H1 (cell line): ENCODE data around the gene BRI3BP. TPM values are rescaled to one million over a fixed set of nuclear protein-coding genes. Genes with fewer than 3 reads are reported as not detected.

Experiments used
- CTCF ChIA-PET: fragments of 300-600 bp; sonication (Branson Sonifier 250); formaldehyde crosslinking; loops from one replicate; lab custom pipeline; 2021; ENCODE audit not compliant: partially characterized antibody; lab: Charles Lee
- POLR2A ChIA-PET: fragments of 300-600 bp; sonication (Branson Sonifier 250); formaldehyde crosslinking; loops from one replicate; lab custom pipeline; 2021; ENCODE audit warnings: inconsistent platforms; ENCODE audit not compliant: partially characterized antibody; lab: Charles Lee
- DNase-seq, 2 experiments: peaks; one replicate each; pipeline versions ENCODE4 v3.0.0 to v3.0.0-alpha.2; 2010 to 2022; ENCODE audit warnings: low spot score in 2 of 2, low read depth in 1 of 2, mixed read lengths in 1 of 2
- FAIRE-seq: peaks from 2 replicates; lab custom pipeline; 2011; peaks lifted over from hg19 to GRCh38; lab: Jason Lieb, UNC
- H2AFZ ChIP-seq: 2 replicates; pipeline ENCODE4 v1.8.1; 2012; ENCODE audit warnings: low read length, inconsistent platforms
- H2AK5ac ChIP-seq: 2 replicates; pipeline ENCODE4 v1.6.1; 2013; ENCODE audit warnings: low read depth, low read length
- H2BK120ac ChIP-seq: replicated peaks from 2 replicates; pipeline ENCODE3; 2013; ENCODE audit warnings: low read depth, low read length, inconsistent platforms
- H2BK12ac ChIP-seq: 2 replicates; pipeline ENCODE4 v1.6.1; 2013; ENCODE audit warnings: low read depth, low read length
- H2BK15ac ChIP-seq: 2 replicates; pipeline ENCODE4 v1.6.1; 2013; ENCODE audit warnings: low read length
- H2BK20ac ChIP-seq: 2 replicates; pipeline ENCODE4 v1.6.1; 2013; ENCODE audit warnings: low read length
- H2BK5ac ChIP-seq: 2 replicates; pipeline ENCODE4 v1.6.1; 2013; ENCODE audit warnings: low read depth, low read length
- H3K14ac ChIP-seq: 2 replicates; pipeline ENCODE4 v1.6.1; 2013; ENCODE audit warnings: inconsistent platforms; ENCODE audit not compliant: insufficient read length
- H3K18ac ChIP-seq: 2 replicates; pipeline ENCODE4 v1.6.1; 2013; ENCODE audit warnings: low read length; ENCODE audit errors: extremely low read depth
- H3K23ac ChIP-seq: 2 replicates; pipeline ENCODE4 v1.6.1; 2013; ENCODE audit warnings: inconsistent platforms; ENCODE audit not compliant: insufficient read length
- H3K23me2 ChIP-seq: 2 replicates; pipeline ENCODE4 v1.6.1; 2013; ENCODE audit warnings: low read depth, low read length
- H3K27ac ChIP-seq: 2 replicates; pipeline ENCODE4 v1.6.1; 2011; ENCODE audit warnings: low read depth, low read length, inconsistent platforms
- H3K27me3 ChIP-seq, 4 experiments: replicated peaks in 1 of 4; 1 replicate in 1 of 4; 2 replicates in 3 of 4; pipeline versions ENCODE4 v1.6.1 to v1.8.1; 2011 to 2013; ENCODE audit warnings: low read length in 3 of 4, mild to moderate bottlenecking in 3 of 4, inconsistent platforms in 2 of 4, mixed read lengths in 2 of 4, moderate library complexity in 1 of 4; ENCODE audit not compliant: control insufficient read depth in 3 of 4, insufficient read depth in 3 of 4; ENCODE audit errors: extremely low read depth in 1 of 4
- H3K36me3 ChIP-seq, 4 experiments: 2 replicates each; pipeline versions ENCODE4 v1.6.1 to v1.8.1; 2011 to 2013; ENCODE audit warnings: mild to moderate bottlenecking in 4 of 4, low read length in 3 of 4, moderate library complexity in 2 of 4, control low read depth in 1 of 4, inconsistent platforms in 1 of 4; ENCODE audit not compliant: insufficient read depth in 4 of 4, control insufficient read depth in 2 of 4
- H3K4ac ChIP-seq: replicated peaks from 2 replicates; pipeline ENCODE3; 2013; ENCODE audit warnings: low read length, low read depth, mixed read lengths, inconsistent platforms; ENCODE audit not compliant: insufficient read length
- H3K4me1 ChIP-seq, 4 experiments: replicated peaks in 1 of 4; 1 replicate in 1 of 4; 2 replicates in 3 of 4; pipeline versions ENCODE4 v1.6.1 to v1.8.1; 2011 to 2013; ENCODE audit warnings: low read length in 3 of 4, inconsistent platforms in 2 of 4, mixed read lengths in 1 of 4; ENCODE audit not compliant: insufficient read depth in 4 of 4, control insufficient read depth in 3 of 4
- H3K4me2 ChIP-seq, 2 experiments: 2 replicates each; pipeline versions ENCODE4 v1.6.1 to v1.8.1; 2011 to 2013; ENCODE audit warnings: low read depth in 2 of 2, low read length in 2 of 2, control low read depth in 1 of 2, inconsistent platforms in 1 of 2, mild to moderate bottlenecking in 1 of 2; ENCODE audit not compliant: insufficient read depth in 1 of 2
- H3K4me3 ChIP-seq, 4 experiments: fragments of 200-600, 300-600 bp in 1 of 4; sonication (generic), shearing (Covaris generic), sonication (Bioruptor Twin) in 1 of 4; 2 replicates each; pipeline versions ENCODE4 v1.5.1 to v1.8.1; 2011 to 2016; ENCODE audit warnings: low read length in 4 of 4, low read depth in 3 of 4, control low read depth in 2 of 4, inconsistent platforms in 2 of 4, mild to moderate bottlenecking in 2 of 4, mixed read lengths in 1 of 4, moderate library complexity in 1 of 4; ENCODE audit not compliant: insufficient read depth in 2 of 4; ENCODE audit errors: extremely low read depth in 1 of 4
- H3K56ac ChIP-seq: replicated peaks from 2 replicates; pipeline ENCODE3; 2013; ENCODE audit warnings: low read depth, mild to moderate bottlenecking, mixed read lengths, low read length, inconsistent platforms; ENCODE audit not compliant: insufficient read length
- H3K79me1 ChIP-seq: 2 replicates; pipeline ENCODE4 v1.6.1; 2013; ENCODE audit warnings: low read depth, low read length, control low read depth
- H3K79me2 ChIP-seq, 2 experiments: 2 replicates each; pipeline versions ENCODE4 v1.6.1 to v1.8.1; 2012 to 2013; ENCODE audit warnings: low read length in 2 of 2, mild to moderate bottlenecking in 2 of 2, inconsistent platforms in 1 of 2; ENCODE audit not compliant: insufficient read depth in 2 of 2, control insufficient read depth in 1 of 2
- H3K9ac ChIP-seq, 4 experiments: replicated peaks in 1 of 4; 1 replicate in 1 of 4; 2 replicates in 3 of 4; pipeline versions ENCODE4 v1.6.1 to v1.8.1; 2011 to 2013; ENCODE audit warnings: low read depth in 3 of 4, low read length in 3 of 4, control low read depth in 2 of 4, mild to moderate bottlenecking in 2 of 4, moderate library complexity in 2 of 4, inconsistent platforms in 1 of 4; ENCODE audit errors: extremely low read depth in 1 of 4
- H3K9me3 ChIP-seq, 2 experiments: 2 replicates each; pipeline versions ENCODE4 v1.6.1 to v1.8.1; 2012 to 2013; ENCODE audit warnings: mild to moderate bottlenecking in 2 of 2, moderate library complexity in 2 of 2, control low read depth in 1 of 2, inconsistent platforms in 1 of 2, low read depth in 1 of 2, low read length in 1 of 2, mixed read lengths in 1 of 2; ENCODE audit not compliant: insufficient read depth in 2 of 2
- H4K20me1 ChIP-seq, 2 experiments: replicated peaks in 1 of 2; 2 replicates each; pipeline versions ENCODE3 to v1.8.1; 2011 to 2013; ENCODE audit warnings: inconsistent platforms in 2 of 2, low read length in 2 of 2, mild to moderate bottlenecking in 1 of 2; ENCODE audit not compliant: insufficient read depth in 2 of 2, control insufficient read depth in 1 of 2
- H4K5ac ChIP-seq: 2 replicates; pipeline ENCODE4 v1.6.1; 2013; ENCODE audit warnings: low read length, low read depth, mixed read lengths, inconsistent platforms; ENCODE audit not compliant: insufficient read length
- H4K8ac ChIP-seq: 2 replicates; pipeline ENCODE4 v1.8.0; 2013; ENCODE audit warnings: mild to moderate bottlenecking, moderate library complexity, low read length, inconsistent platforms; ENCODE audit not compliant: insufficient read depth; ENCODE audit errors: extremely low read depth
- H4K91ac ChIP-seq: replicated peaks from 2 replicates; pipeline ENCODE3; 2013; ENCODE audit warnings: low read length, mixed read lengths, inconsistent platforms; ENCODE audit not compliant: insufficient read length
- CBX8 ChIP-seq: fragments of 300-800, 300-1000 bp; sonication (generic); IDR thresholded peaks from 2 replicates; pipeline ENCODE4 v1.7.1; 2016; ENCODE audit warnings: low read depth, low read length, borderline replicate concordance
- CHD2 ChIP-seq: IDR thresholded peaks from 2 replicates; pipeline ENCODE4 v1.6.1; 2012; ENCODE audit warnings: low read length, improper control_type of control experiment
- EP300 ChIP-seq, 2 experiments: IDR thresholded peaks; 1 replicate in 1 of 2; 2 replicates in 1 of 2; pipeline ENCODE4 v1.6.1; 2011 to 2012; ENCODE audit warnings: low read depth in 2 of 2, low read length in 2 of 2, mild to moderate bottlenecking in 2 of 2, borderline replicate concordance in 1 of 2, inconsistent platforms in 1 of 2, moderate library complexity in 1 of 2
- GTF2F1 ChIP-seq: IDR thresholded peaks from 2 replicates; pipeline ENCODE4 v1.6.1; 2012; ENCODE audit warnings: low read depth, low read length, improper control_type of control experiment, borderline replicate concordance
- KDM1A ChIP-seq: fragments of 200-600, 300-600 bp; sonication (generic); IDR thresholded peaks from 2 replicates; pipeline ENCODE4 v1.7.1; 2016; ENCODE audit warnings: mild to moderate bottlenecking, low read length, borderline replicate concordance
- POU5F1 ChIP-seq: IDR thresholded peaks from 2 replicates; pipeline ENCODE4 v1.6.1; 2011; ENCODE audit warnings: low read depth, mild to moderate bottlenecking, low read length, moderate library complexity
- RAD21 ChIP-seq, 2 experiments: IDR thresholded peaks in 1 of 2; conservative IDR thresholded peaks in 1 of 2; 2 replicates each; pipeline ENCODE4 v1.6.1; 2011; ENCODE audit warnings: low read depth in 2 of 2, low read length in 2 of 2, improper control_type of control experiment in 1 of 2, inconsistent platforms in 1 of 2, mild to moderate bottlenecking in 1 of 2, moderate library complexity in 1 of 2
- RNF2 ChIP-seq: fragments of 200-900, 300-1000 bp; sonication (generic); IDR thresholded peaks from 2 replicates; pipeline ENCODE4 v1.7.1; 2016; ENCODE audit warnings: borderline replicate concordance, low read depth, mild to moderate bottlenecking, antibody characterized with exemption, low read length; ENCODE audit not compliant: poor library complexity, severe bottlenecking; ENCODE audit errors: missing control alignments
- SAP30 ChIP-seq: fragments of 300-600 bp; sonication (generic); IDR thresholded peaks from 2 replicates; pipeline ENCODE4 v1.7.1; 2012; ENCODE audit warnings: low read length, moderate library complexity, mild to moderate bottlenecking, inconsistent platforms; ENCODE audit not compliant: insufficient read depth, insufficient replicate concordance
- SIRT6 ChIP-seq: IDR thresholded peaks from one replicate; pipeline ENCODE4 v1.7.1; 2012; ENCODE audit warnings: low read length, inconsistent platforms
- WGBS, 2 experiments: shearing (Covaris generic) in 1 of 2; methylation state at CpG; one replicate each; pipeline versions ENCODE4 v1.1.6 to v1.1.7; 2013 to 2015; ENCODE audit warnings: low lambda C conversion rate in 2 of 2, mixed read lengths in 2 of 2, inconsistent platforms in 1 of 2, low coverage in 1 of 2, missing lambda C conversion rate in 1 of 2; ENCODE audit not compliant: insufficient replicate concordance in 2 of 2, insufficient coverage in 1 of 2, insufficient read length in 1 of 2; ENCODE audit errors: extremely low coverage in 1 of 2, missing lambda C conversion rate in 1 of 2; 5-methylcytosine and 5-hydroxymethylcytosine counted together
- polyA plus RNA-seq, 7 experiments: library from polyadenylated mRNA; depleted of rRNA in 3 of 7; stranded (reverse) in 5 of 7; unstranded in 2 of 7; fragments of >200 nt in 5 of 7; fragments of 200-250 nt in 2 of 7; gene quantifications; 1 replicate in 5 of 7; 2 replicates in 1 of 7; 4 replicates in 1 of 7; pipeline versions ENCODE4 v1.2.1 to v1.2.3, GENCODE V29; 2011 to 2013; ENCODE audit warnings: missing spikeins in 2 of 7, mixed read lengths in 2 of 7
- total RNA-seq: library from RNA; stranded (reverse); fragmentation: NEBNext Ultra II Directional; extraction: Animal tissue kit (Norgen Biotek cat#: 25700); gene quantifications from 2 replicates; pipeline ENCODE4 v1.2.1, GENCODE V29; 2021
- TF ChIP-seq, protein P1 (sequence below): IDR thresholded peaks from 2 replicates; pipeline ENCODE4 v1.6.1; 2011; ENCODE audit warnings: low read length, improper control_type of control experiment

Gene BRI3BP
- total and polyA plus RNA-seq, 2 of the 8 experiments (the other 6 are each of a cell fraction or from before 2014, with no cell fraction given): 5.4 to 14.2 TPM

DNA sequence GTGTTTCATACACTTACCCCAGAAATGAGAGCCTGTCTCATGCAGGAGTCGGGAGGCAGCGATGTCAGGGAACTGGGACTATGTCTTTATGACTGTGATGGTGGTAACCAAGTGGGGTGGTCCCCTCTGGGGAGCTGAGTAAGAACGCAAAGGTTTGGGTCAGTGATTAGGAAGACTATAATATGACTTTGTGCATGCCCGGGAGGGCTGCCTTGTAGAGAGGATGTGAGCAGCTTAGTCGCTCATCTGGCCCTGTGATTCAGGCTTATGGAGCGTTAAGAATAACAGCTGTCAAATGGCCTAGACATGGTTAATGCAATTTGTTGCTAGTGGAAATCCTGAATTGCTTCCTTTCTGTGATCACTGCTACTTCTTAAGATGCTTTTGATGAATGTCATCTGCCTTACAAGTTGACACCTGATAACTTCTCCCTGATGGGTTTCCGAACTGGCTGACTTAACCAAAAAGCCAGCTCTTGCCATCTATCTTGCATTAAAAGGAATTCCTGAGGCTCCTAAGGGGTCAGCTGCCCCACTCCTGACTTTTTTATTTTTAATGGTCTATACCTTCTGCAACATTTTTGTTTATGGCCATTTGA is 36.4 kb downstream of the BRI3BP start:
- Histone ChIP-seq H3K4ac (no peak overlapping the region), H2BK5ac (no peak overlapping the region), H2BK12ac (no peak overlapping the region), H3K14ac (no peak overlapping the region), H2BK120ac (no peak overlapping the region), H4K91ac (no peak overlapping the region), H2BK20ac (no peak overlapping the region), H4K20me1 (peaks cover 0 to 2% of the 10 kb centered on the region in 2 experiments), H3K23ac (no peak overlapping the region), H3K4me3 (no peak overlapping the region), H4K8ac (no peak overlapping the region), H2AK5ac (no peak overlapping the region), H3K79me1 (no peaks in the 10 kb centered on the region), H3K36me3 (peaks cover 0 to 9% (median 2%) of the 10 kb centered on the region in 4 experiments; a peak in 2 of 8 replicates), H3K9ac (no peak overlapping the region), H3K9me3 (peaks cover 0 to 2% of the 10 kb centered on the region in 2 experiments; a peak in 1 of 4 replicates), H2BK15ac (no peak overlapping the region), H3K27me3 (no peaks in the 10 kb centered on the region), H2AFZ (no peak overlapping the region), H3K18ac (no peak overlapping the region), H4K5ac (no peak overlapping the region), H3K4me2 (no peak overlapping the region), H3K27ac (no peak overlapping the region), H3K79me2 (no peaks in the 10 kb centered on the region), H3K23me2 (no peaks in the 10 kb centered on the region), H3K4me1 (no peaks in the 10 kb centered on the region; a peak in 1 of 7 replicates), H3K56ac (no peak overlapping the region)
- ChIA-PET CTCF (no interaction called here), POLR2A (no interaction called here)
- WGBS, 2 experiments: 93% methylated on average over 7 of the region's 7 CpGs; no CpG with 5 or more reads in 1 of the 2 experiments
- FAIRE-seq (no peak), DNase-seq (no peak)
- TF ChIP-seq GTF2F1 (no peak), SAP30 (no peak), CHD2 (no peak), CBX8 (no peak), RNF2 (no peak), RAD21 (IDR thresholded peaks at IDR 0.05 in 1 of 2, conservative IDR thresholded peaks at IDR 0.05 in 1 of 2; ENCODE audit: low read depth in 2 of 2, low read length in 2 of 2) (no peak), EP300 (IDR thresholded peaks at IDR 0.05; ENCODE audit: borderline replicate concordance in 1 of 2, low read depth in 2 of 2, low read length in 2 of 2) (no peak), KDM1A (no peak), POU5F1 (no peak), SIRT6 (no peak)
- TF ChIP-seq, protein P1, sequence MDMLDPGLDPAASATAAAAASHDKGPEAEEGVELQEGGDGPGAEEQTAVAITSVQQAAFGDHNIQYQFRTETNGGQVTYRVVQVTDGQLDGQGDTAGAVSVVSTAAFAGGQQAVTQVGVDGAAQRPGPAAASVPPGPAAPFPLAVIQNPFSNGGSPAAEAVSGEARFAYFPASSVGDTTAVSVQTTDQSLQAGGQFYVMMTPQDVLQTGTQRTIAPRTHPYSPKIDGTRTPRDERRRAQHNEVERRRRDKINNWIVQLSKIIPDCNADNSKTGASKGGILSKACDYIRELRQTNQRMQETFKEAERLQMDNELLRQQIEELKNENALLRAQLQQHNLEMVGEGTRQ: no peak
